CD4-positive, CD25-positive, alpha-beta regulatory T cell (primary cell): ENCODE results near the gene ALDH16A1. TPM values are rescaled to one million over a fixed set of nuclear protein-coding genes. Genes with fewer than 3 reads are reported as not detected.
A peak's percentile ranks its signal among the peaks of the same experiment; 100 is the strongest.
"Not testable (repeated sequence)": the region's sequence is repeated elsewhere in the genome, so short reads cannot be mapped to it uniquely, and the experiment has no call there.

Experiments
- ATAC-seq, 2 donors: fragments of 150-1000 bp; cut with Tn5 transposase; one replicate each; pipeline ENCODE4 v1.10.0; 2021; ENCODE audit warnings: low read depth in 2 of 2, moderate number of reproducible peaks in 2 of 2, moderate library complexity in 1 of 2
- DNase-seq, 3 donors: peaks; one replicate each; pipeline versions ENCODE4 v3.0.0 to v3.0.0-alpha.2; 2012 to 2022; ENCODE audit warnings: mixed read lengths in 1 of 3
- H3K27ac ChIP-seq: one replicate; pipeline ENCODE4 v1.7.0; 2013; ENCODE audit warnings: mild to moderate bottlenecking, low read length; ENCODE audit not compliant: insufficient read depth, poor library complexity, severe bottlenecking
- H3K27me3 ChIP-seq: one replicate; pipeline ENCODE4 v1.7.0; 2013; ENCODE audit warnings: low read length; ENCODE audit not compliant: control insufficient read depth, insufficient read depth
- H3K36me3 ChIP-seq: one replicate; pipeline ENCODE4 v1.7.0; 2013; ENCODE audit warnings: mild to moderate bottlenecking, low read length, moderate library complexity; ENCODE audit not compliant: control insufficient read depth, insufficient read depth
- H3K4me1 ChIP-seq: 2 replicates; pipeline ENCODE4 v1.7.0; 2013; ENCODE audit warnings: mild to moderate bottlenecking, low read length; ENCODE audit not compliant: insufficient read depth, control insufficient read depth, poor library complexity, severe bottlenecking
- H3K4me3 ChIP-seq: one replicate; pipeline ENCODE4 v1.7.0; 2013; ENCODE audit warnings: low read depth, mild to moderate bottlenecking, low read length, moderate library complexity
- H3K9me3 ChIP-seq, 2 experiments: 1 replicate in 1 of 2; 2 replicates in 1 of 2; pipeline ENCODE4 v1.7.0; 2013; ENCODE audit warnings: low read length in 2 of 2, mild to moderate bottlenecking in 1 of 2, moderate library complexity in 1 of 2; ENCODE audit not compliant: control insufficient read depth in 2 of 2
- H3K27ac Mint-ChIP-seq, 3 donors: one replicate each; pipeline ENCODE4 v1.8.0; 2020 to 2022; ENCODE audit warnings: mild to moderate bottlenecking in 3 of 3, mixed read lengths in 3 of 3, moderate library complexity in 2 of 3
- H3K27me3 Mint-ChIP-seq: one replicate; pipeline ENCODE4 v1.8.0; 2022; ENCODE audit warnings: mild to moderate bottlenecking, mixed read lengths
- H3K36me3 Mint-ChIP-seq: one replicate; pipeline ENCODE4 v1.8.0; 2020; ENCODE audit warnings: mixed read lengths
- H3K4me1 Mint-ChIP-seq, 4 donors: one replicate each; pipeline ENCODE4 v1.8.0; 2020 to 2022; ENCODE audit warnings: mixed read lengths in 4 of 4, mild to moderate bottlenecking in 1 of 4
- H3K4me3 Mint-ChIP-seq, 4 donors: one replicate each; pipeline ENCODE4 v1.8.0; 2020 to 2022; ENCODE audit warnings: mild to moderate bottlenecking in 4 of 4, mixed read lengths in 4 of 4, moderate library complexity in 3 of 4
- H3K9me3 Mint-ChIP-seq, 7 donors: one replicate each; pipeline ENCODE4 v1.8.0; 2020 to 2022; ENCODE audit warnings: mixed read lengths in 7 of 7, mild to moderate bottlenecking in 3 of 7, moderate library complexity in 2 of 7
- polyA plus RNA-seq, 4 donors: library from polyadenylated mRNA; unstranded; fragments of 300-500 nt; fragmentation: Illumina TruSeq; gene quantifications; one replicate each; pipeline ENCODE4 v1.2.3, GENCODE V29; 2021
- total RNA-seq: library from RNA; stranded (reverse); gene quantifications from one replicate; pipeline ENCODE4 v1.2.3, GENCODE V29; 2022

The ALDH16A1 gene
- total and polyA plus RNA-seq, 5 donors from 2014 or later = 32.7 to 47.1 (median 42.2) TPM

DNA sequence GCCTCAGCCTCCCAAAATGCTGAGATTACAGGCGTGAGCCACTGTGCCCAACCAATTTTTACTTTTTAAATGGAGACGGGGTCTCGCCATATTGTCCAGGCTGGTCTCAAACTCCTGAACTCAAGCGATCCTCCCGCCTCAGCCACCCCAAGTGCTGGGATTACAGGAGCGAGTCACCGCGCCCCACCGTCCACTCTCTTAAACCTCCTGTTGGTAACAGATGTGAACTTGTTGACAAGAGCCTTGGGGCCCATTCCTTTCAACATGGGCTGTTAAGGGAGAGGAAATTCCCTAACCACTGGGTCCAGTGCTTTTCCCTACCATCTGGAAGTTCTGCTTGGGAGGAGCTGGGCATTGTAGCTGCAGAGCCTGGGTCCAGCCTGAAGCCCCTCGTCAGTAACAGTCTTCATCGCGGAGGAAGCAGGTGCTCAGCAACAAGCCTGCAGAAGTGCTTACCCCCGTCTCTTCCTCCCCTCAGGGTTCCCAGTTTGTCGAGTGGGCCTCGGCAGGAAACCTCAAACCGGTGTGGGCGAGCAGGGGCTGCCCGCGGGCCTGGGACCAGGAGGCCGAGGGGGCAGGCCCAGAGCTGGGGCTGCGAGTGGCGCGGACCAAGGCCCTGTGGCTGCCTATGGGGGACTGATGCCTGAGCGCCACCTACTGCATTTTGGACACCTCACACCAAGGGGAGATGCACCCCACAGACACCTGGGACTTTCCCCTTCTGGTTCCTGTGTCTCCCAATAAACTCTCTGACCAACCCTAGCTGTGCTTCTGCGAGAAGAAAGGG is 17.0 kb downstream of the ALDH16A1 start:
- DNase-seq = peak; percentile 75 to 91 (median 79)
- H3K4me3 Mint-ChIP-seq = peak overlapping the region; percentile 56 to 85 (median 73)
- peaks cover 0 to 1% (median 0%) of the 10 kb centered on the region in 7 donors for H3K9me3 Mint-ChIP-seq
- H3K27ac Mint-ChIP-seq = peak overlapping the region; percentile 95 to 100 (median 99)
- Histone ChIP-seq H3K4me3 (no peak overlapping the region), H3K36me3 (peaks cover 4% of the 10 kb centered on the region), H3K27me3 (no peaks in the 10 kb centered on the region), H3K4me1 (peaks cover 63% of the 10 kb centered on the region), H3K27ac (peak overlapping the region; percentile 96), H3K9me3 (no peaks in the 10 kb centered on the region)
- H3K27me3 Mint-ChIP-seq = peaks cover 9% of the 10 kb centered on the region
- peak; percentile 5 to 14 for ATAC-seq
- peaks cover 0 to 56% (median 32%) of the 10 kb centered on the region in 4 donors for H3K4me1 Mint-ChIP-seq
- peaks cover 4% of the 10 kb centered on the region for H3K36me3 Mint-ChIP-seq

DNA sequence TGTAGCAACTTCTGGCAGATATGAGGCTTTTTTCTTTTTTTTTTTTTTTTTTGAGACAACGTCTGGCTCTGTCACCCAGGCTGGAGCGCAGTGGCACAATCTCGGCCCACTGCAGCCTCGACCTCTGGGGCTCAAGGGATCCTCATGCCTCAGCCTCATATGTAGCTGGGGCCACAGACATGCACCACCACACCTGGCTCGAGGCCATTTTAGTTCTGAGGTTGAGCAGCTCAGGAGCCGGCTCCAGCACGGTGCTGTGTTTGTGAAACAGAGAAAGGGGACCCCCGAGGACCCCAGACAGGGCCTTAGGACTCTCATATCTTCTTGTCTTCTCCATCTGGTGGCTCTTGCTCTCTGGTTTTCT is 17.6 kb downstream of the ALDH16A1 start:
- Mint-ChIP-seq H3K27ac (peak overlapping the region; percentile 95 to 100 (median 99)), H3K4me1 (peaks cover 0 to 58% (median 32%) of the 10 kb centered on the region in 4 donors), H3K27me3 (peaks cover 9% of the 10 kb centered on the region), H3K9me3 (peaks cover 0 to 1% (median 0%) of the 10 kb centered on the region in 7 donors), H3K36me3 (peaks cover 4% of the 10 kb centered on the region), H3K4me3 (peak overlapping the region; percentile 56 to 85 (median 73))
- Histone ChIP-seq H3K27ac (peak overlapping the region; percentile 96), H3K4me3 (no peak overlapping the region), H3K27me3 (no peaks in the 10 kb centered on the region), H3K9me3 (no peaks in the 10 kb centered on the region), H3K4me1 (peaks cover 69% of the 10 kb centered on the region), H3K36me3 (peaks cover 3% of the 10 kb centered on the region)
- no peak for ATAC-seq
- no peak for DNase-seq

DNA sequence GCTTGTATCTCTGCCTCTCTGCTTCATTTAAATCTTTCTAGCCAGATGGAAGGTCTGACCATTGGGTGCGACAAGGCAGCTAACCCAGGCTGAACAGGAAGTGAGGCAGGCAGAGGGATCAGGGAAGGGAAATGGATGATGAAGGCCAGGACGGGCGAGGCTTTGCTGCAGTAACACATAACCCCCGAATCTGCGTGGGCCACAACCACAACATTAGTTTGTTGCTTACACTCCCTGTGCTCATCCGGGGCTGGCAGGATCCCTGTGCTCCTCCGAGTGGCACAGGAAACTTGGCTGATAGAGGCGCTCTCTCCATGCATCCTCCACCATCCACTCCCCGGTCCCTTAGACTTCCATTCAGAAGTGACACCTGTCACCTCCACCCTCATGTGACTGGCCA is 19.9 kb downstream of the ALDH16A1 start:
- ATAC-seq (no peak), DNase-seq (no peak)
- Histone ChIP-seq H3K27me3 (no peaks in the 10 kb centered on the region), H3K36me3 (peaks cover 11% of the 10 kb centered on the region), H3K4me3 (peak overlapping the region; percentile 13), H3K9me3 (no peaks in the 10 kb centered on the region), H3K27ac (peak overlapping the region; percentile 95), H3K4me1 (peaks cover 88% of the 10 kb centered on the region)
- H3K4me1 Mint-ChIP-seq = peaks cover 3 to 70% (median 35%) of the 10 kb centered on the region in 4 donors
- H3K9me3 Mint-ChIP-seq = peaks cover 0 to 1% (median 0%) of the 10 kb centered on the region in 7 donors
- peaks cover 13% of the 10 kb centered on the region for H3K36me3 Mint-ChIP-seq
- H3K27me3 Mint-ChIP-seq = peaks cover 9% of the 10 kb centered on the region
- H3K27ac Mint-ChIP-seq = peak overlapping the region; percentile 96 to 98 (median 97)
- peak overlapping the region in 3 of 4 donors; percentile 93 to 97 (median 94) for H3K4me3 Mint-ChIP-seq

DNA sequence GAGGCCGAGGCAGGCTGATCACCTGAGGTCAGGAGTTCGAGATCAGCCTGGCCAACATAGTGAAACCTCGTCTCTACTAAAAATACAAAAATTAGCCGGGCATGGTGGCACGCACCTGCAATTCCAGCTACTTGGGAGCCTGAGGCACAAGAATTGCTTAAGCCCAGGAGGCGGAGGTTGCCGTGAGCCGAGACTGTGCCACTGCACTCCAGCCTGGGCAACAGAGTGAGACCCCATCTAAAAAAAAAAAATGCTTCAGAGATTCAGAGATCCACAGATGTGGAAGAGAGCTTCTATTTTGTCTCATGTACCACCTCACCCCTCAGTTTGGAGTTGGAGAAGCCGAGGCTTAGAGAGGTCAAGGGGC is 20.5 kb downstream of the ALDH16A1 start:
- H3K4me3 ChIP-seq = peak overlapping the region; percentile 71
- not testable (repeated sequence) for H3K27me3 ChIP-seq, ATAC-seq, H3K27me3 Mint-ChIP-seq, H3K9me3 Mint-ChIP-seq, DNase-seq, H3K9me3 ChIP-seq
- peaks cover 83% of the 10 kb centered on the region for H3K4me1 ChIP-seq
- Mint-ChIP-seq H3K4me3 (peak overlapping the region; percentile 93 to 98 (median 96)), H3K4me1 (peaks cover 3 to 66% (median 35%) of the 10 kb centered on the region in 4 donors), H3K27ac (peak overlapping the region; percentile 96 to 98 (median 97)), H3K36me3 (peaks cover 13% of the 10 kb centered on the region)
- peak overlapping the region; percentile 95 for H3K27ac ChIP-seq
- peaks cover 11% of the 10 kb centered on the region for H3K36me3 ChIP-seq

DNA sequence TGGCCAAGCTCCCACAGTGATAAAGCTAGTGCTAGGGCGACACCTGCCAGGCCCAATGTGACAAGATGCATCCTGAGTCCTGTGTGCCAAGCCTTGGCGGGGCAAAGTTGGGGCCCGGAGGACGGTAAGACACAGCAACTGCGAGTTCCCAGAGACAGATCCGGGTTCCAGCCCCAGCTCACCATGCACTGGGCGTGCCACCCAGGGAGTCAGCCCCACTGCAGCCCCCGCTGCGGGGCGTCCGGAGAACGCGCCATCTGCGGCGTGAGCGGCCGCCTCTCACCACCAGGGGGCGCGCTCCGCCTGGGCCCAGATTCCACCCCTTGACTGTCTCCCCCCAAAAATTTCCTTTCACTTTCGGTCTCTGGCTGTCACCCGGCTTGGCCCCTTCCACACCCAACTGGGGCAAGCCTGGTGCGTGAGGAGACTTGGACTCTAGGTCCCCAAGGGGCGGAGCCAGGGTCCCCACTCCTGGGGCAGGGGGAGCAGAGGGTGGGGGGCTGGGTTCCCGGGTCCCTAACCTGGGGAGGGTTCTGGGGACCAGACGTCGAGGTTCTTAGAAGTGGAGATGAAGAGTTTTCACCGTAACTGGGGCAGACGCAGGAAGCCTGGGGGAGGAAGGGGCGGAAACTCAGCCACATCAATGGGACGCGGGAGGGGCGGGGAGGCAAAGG is 21.0 kb downstream of the ALDH16A1 start, which contains the start of gene FLT3LG:
FLT3LG (plus strand) TSS at position 348 of the 674 bp plus-strand sequence. CDS start 425 bp downstream, outside the sequence.
- peaks cover 9% of the 10 kb centered on the region for H3K36me3 Mint-ChIP-seq
- H3K27ac Mint-ChIP-seq = peak within 1 kb of the TSS; percentile 96 to 99 (median 98)
- peaks cover 81% of the 10 kb centered on the region for H3K4me1 ChIP-seq
- H3K36me3 ChIP-seq = peaks cover 16% of the 10 kb centered on the region
- H3K27me3 ChIP-seq = no peaks in the 10 kb centered on the region
- no peaks in the 10 kb centered on the region for H3K9me3 ChIP-seq
- peaks cover 3 to 63% (median 30%) of the 10 kb centered on the region in 4 donors for H3K4me1 Mint-ChIP-seq
- ATAC-seq (peak; percentile 77), DNase-seq (peak; percentile 82 to 100 (median 95))
- H3K27ac ChIP-seq = peak within 1 kb of the TSS; percentile 95
- H3K9me3 Mint-ChIP-seq = peaks cover 0 to 1% (median 0%) of the 10 kb centered on the region in 7 donors
- H3K27me3 Mint-ChIP-seq = peaks cover 7% of the 10 kb centered on the region
- peak within 1 kb of the TSS; percentile 93 to 98 (median 96) for H3K4me3 Mint-ChIP-seq
- peak within 1 kb of the TSS; percentile 95 for H3K4me3 ChIP-seq

DNA sequence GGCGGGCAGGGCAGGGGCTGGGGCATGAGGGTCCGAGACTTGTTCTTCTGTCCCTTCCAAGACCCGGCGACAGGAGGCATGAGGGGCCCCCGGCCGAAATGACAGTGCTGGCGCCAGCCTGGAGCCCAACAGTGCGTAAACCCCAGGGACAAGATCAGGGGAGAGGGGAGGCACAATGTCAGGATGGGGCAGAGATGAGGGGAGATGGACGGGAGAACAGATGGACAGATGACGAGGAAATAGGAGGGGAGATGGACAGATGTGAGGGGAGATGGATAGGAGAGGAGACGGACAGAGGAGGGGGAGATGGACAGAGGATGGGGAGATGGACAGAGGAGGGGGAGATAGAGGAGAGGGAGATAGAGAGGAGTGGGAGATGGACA is 21.5 kb downstream of the ALDH16A1 start:
- no peaks in the 10 kb centered on the region for H3K27me3 ChIP-seq
- ATAC-seq (no peak), DNase-seq (no peak)
- Mint-ChIP-seq H3K27ac (peak overlapping the region; percentile 96 to 99 (median 98)), H3K4me1 (peaks cover 3 to 60% (median 27%) of the 10 kb centered on the region in 4 donors), H3K4me3 (peak overlapping the region; percentile 93 to 98 (median 96)), H3K36me3 (peaks cover 9% of the 10 kb centered on the region), H3K27me3 (peaks cover 4% of the 10 kb centered on the region), H3K9me3 (peaks cover 0 to 1% (median 0%) of the 10 kb centered on the region in 7 donors)
- peak overlapping the region; percentile 95 for H3K27ac ChIP-seq
- H3K4me3 ChIP-seq = peak overlapping the region; percentile 95
- H3K4me1 ChIP-seq = peaks cover 76% of the 10 kb centered on the region
- H3K36me3 ChIP-seq = peaks cover 16% of the 10 kb centered on the region
- H3K9me3 ChIP-seq = no peaks in the 10 kb centered on the region

DNA sequence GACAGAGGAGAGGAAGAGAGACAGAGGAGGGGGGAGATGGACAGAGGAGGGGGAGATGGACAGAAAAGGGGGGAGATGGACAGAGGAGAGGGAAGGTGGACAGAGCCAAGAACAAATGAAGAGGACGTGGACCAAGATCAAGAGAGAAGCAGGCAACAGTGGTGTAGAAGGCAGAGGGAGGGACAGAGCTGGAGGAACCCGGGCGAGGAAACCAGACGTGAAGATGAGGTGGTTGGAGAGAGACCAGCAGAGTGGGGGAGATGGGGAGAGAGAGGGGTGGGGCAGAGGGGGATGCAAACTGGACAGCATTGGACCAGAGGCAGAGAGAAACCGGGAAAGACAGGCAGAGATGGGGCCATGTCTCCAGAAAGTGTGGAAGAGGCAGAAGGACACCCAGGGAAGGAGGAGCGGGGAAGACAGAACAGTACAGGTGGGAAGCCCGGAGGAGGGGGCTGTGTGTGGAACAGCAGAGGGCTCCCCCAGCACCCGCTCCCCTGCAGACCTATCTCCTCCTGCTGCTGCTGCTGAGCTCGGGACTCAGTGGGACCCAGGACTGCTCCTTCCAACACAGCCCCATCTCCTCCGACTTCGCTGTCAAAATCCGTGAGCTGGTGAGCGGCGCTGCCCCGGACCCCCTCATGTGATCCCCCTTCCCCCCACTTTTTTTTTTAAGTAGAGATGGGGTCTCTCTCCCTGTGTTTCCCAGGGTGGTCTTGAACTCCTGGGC is 22.3 kb downstream of the ALDH16A1 start:
- H3K9me3 ChIP-seq = no peaks in the 10 kb centered on the region
- H3K36me3 Mint-ChIP-seq = peaks cover 9% of the 10 kb centered on the region
- DNase-seq (peak in 1 of 3 donors; percentile 40), ATAC-seq (no peak)
- H3K4me1 Mint-ChIP-seq = peaks cover 3 to 58% (median 21%) of the 10 kb centered on the region in 4 donors
- peak overlapping the region; percentile 93 to 98 (median 96) for H3K4me3 Mint-ChIP-seq
- peak overlapping the region; percentile 96 to 99 (median 98) for H3K27ac Mint-ChIP-seq
- H3K27ac ChIP-seq = peak overlapping the region; percentile 95
- H3K4me1 ChIP-seq = peaks cover 72% of the 10 kb centered on the region
- H3K27me3 ChIP-seq = no peaks in the 10 kb centered on the region
- H3K36me3 ChIP-seq = peaks cover 24% of the 10 kb centered on the region
- H3K9me3 Mint-ChIP-seq = peaks cover 0 to under 1% (median 0%) of the 10 kb centered on the region in 7 donors
- peaks cover 1% of the 10 kb centered on the region for H3K27me3 Mint-ChIP-seq
- H3K4me3 ChIP-seq = peak overlapping the region; percentile 95
